Brain microvascular endothelial cell (primary cell): ENCODE measurements around the gene DUSP28.

ENCODE experiments used
- DNase-seq: peaks from one replicate; pipeline ENCODE4 v3.0.0-alpha.2; 2020
- H3K27ac ChIP-seq: fragments of 250-450 bp; sonication (Bioruptor Pico); 2 replicates; pipeline ENCODE4 v1.5.1; 2020; ENCODE audit warnings: mild to moderate bottlenecking, moderate library complexity
- H3K27me3 ChIP-seq: fragments of 250-450 bp; sonication (Bioruptor Pico); replicated peaks from 2 replicates; pipeline ENCODE4 v1.5.1; 2020; ENCODE audit warnings: mild to moderate bottlenecking
- H3K36me3 ChIP-seq: fragments of 250-450 bp; sonication (Bioruptor Pico); replicated peaks from 2 replicates; pipeline ENCODE4 v1.5.1; 2020; ENCODE audit warnings: mild to moderate bottlenecking
- H3K4me3 ChIP-seq: 2 replicates; pipeline ENCODE4 v1.5.1; 2011; ENCODE audit warnings: low read depth, mild to moderate bottlenecking, control low read depth, low read length, moderate library complexity
- CTCF ChIP-seq: IDR thresholded peaks from 2 replicates; pipeline ENCODE4 v1.5.1; 2011; ENCODE audit warnings: low read depth, mild to moderate bottlenecking, moderate library complexity, low read length, control low read depth, inconsistent platforms; ENCODE audit errors: missing control alignments
- in situ Hi-C: cut with HindIII; loops from 2 replicates; pipeline ENCODE4 v1.10.0; 2017; ENCODE audit warnings: low sequenced_read_pairs, low pct_ligation_motif_present

The DUSP28 gene

GRCh38 chr2:240604291-240604938 lies 44.3 kb downstream of the DUSP28 start:
- Histone ChIP-seq H3K27ac (no peak overlapping the region), H3K4me3 (no peak overlapping the region), H3K36me3 (no peaks in the 10 kb centered on the region), H3K27me3 (no peaks in the 10 kb centered on the region)
- peak; percentile 31 for DNase-seq
- TF ChIP-seq CTCF: peak; percentile 86
- in situ Hi-C loops: no loop called here

DNA sequence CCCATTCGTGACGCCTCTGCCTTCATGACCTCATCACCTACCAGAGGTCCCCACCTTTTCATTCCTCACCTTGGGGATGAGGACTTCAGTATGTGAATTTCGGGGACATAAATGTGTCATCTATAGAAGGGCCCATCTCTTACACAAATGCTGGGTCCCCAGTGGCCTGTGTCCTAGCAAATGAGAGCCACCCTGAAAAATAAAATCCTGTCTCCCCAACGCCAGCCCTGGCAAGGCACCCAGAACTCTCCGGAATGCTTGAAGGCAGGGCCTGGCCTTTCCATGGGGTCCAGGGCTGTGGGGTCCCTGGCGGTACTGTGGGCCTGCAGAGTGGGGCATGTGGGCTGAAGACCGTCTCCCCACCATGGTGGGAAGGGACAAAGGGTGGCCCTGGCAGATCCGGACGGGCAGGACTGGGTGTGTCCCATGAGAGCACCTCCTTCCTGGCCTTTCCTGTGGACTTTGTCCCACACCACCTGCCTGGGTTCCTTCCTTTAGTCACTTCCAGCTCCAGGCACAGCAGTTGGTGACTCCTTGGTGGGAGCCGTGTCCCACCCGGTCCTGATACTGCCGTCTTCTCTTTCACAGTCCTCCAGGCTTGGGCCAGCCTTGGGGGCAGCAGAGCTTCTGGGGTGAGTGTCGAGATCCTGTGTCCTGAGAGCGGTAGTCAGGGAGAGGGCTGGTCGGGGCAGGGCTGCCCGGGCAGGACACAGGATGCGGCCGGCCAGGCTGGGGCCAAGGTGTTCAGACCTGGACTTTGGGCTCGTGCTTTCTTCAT lies 45.0 kb downstream of the DUSP28 start:
- Histone ChIP-seq H3K4me3 (no peak overlapping the region), H3K27me3 (no peaks in the 10 kb centered on the region), H3K36me3 (no peaks in the 10 kb centered on the region), H3K27ac (no peak overlapping the region)
- TF ChIP-seq CTCF: no peak
- DNase-seq: no peak
- in situ Hi-C loops: no loop called here

DNA sequence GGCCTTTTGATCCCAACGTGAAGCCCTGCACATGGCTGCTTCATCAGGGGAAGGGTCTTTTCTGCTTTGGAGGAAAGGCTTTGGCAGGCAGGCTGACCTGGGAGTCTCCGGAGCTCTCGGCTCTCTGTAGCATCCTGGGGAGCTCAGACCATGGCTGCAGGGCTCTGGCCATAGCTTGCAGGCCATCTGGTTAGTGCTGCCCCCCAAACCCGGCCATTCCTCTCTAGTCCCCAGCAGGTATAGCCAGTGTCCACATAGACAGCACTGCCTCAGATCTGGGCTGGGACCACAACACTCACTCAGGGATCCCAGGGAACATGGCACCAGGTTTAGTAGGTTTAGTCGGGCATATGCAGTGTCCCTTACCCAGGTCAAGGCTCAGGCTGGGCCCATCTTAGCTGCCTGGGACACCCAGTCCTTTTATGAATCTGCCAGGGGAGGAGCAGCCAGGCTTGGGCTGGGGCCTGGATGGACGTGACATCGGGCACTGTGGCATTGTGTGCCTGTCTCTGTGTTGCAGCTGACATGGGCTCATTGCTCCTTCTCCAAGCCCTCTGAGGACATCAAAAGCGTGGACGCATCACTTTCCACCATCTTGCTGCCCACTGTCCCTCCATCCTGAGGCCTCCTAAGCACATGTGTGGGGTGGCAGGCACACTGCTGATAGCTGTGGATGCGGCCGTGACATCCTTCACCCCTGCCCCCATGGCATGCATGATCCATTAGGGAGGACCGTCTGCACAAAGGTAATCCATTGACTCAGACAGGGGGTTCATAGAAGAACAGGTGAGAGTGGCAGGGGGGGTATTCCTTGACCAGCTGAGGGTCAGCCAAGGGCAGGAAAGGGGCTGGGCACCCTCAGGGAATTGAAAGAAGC lies 45.9 kb downstream of the DUSP28 start:
- Histone ChIP-seq H3K27me3 (no peaks in the 10 kb centered on the region), H3K27ac (no peak overlapping the region), H3K4me3 (no peak overlapping the region), H3K36me3 (no peaks in the 10 kb centered on the region)
- DNase-seq: no peak
- no peak for TF ChIP-seq CTCF
- in situ Hi-C loops: no loop called here

GRCh38 chr2:240611601-240612210 lies 51.5 kb downstream of the DUSP28 start:
- in situ Hi-C loops: no loop called here
- no peak for DNase-seq
- H3K27me3 ChIP-seq: no peaks in the 10 kb centered on the region
- TF ChIP-seq CTCF: no peak
- H3K36me3 ChIP-seq: no peaks in the 10 kb centered on the region
- no peak overlapping the region for H3K4me3 ChIP-seq
- no peak overlapping the region for H3K27ac ChIP-seq
